ENCODE measurements around the gene EP300. TPM values are rescaled to one million over a fixed set of nuclear protein-coding genes. Genes with fewer than 3 reads are reported as not detected.
"Not testable (repeated sequence)": the region's sequence is repeated elsewhere in the genome, so short reads cannot be mapped to it uniquely, and the experiment has no call there.

The EP300 gene
- total and polyA plus RNA-seq, 12 donors: 7.0 to 161 (median 51.8) TPM

DNA sequence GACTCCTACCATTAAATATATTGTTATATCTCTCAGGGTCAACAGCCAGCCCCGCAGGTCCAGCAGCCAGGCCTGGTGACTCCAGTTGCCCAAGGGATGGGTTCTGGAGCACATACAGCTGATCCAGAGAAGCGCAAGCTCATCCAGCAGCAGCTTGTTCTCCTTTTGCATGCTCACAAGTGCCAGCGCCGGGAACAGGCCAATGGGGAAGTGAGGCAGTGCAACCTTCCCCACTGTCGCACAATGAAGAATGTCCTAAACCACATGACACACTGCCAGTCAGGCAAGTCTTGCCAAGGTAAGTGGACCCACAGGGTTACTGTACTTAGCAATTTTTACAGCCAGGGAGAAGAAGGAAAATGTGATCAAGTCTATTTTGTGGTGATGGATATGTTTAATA lies 35.1 kb downstream of the EP300 start:
- no peak overlapping the region for H3K27ac ChIP-seq
- H3K27me3 ChIP-seq: no peaks in the 10 kb centered on the region
- TF ChIP-seq POLR2A (IDR thresholded peaks at IDR 0.05): no peak
- TF ChIP-seq, protein P1, sequence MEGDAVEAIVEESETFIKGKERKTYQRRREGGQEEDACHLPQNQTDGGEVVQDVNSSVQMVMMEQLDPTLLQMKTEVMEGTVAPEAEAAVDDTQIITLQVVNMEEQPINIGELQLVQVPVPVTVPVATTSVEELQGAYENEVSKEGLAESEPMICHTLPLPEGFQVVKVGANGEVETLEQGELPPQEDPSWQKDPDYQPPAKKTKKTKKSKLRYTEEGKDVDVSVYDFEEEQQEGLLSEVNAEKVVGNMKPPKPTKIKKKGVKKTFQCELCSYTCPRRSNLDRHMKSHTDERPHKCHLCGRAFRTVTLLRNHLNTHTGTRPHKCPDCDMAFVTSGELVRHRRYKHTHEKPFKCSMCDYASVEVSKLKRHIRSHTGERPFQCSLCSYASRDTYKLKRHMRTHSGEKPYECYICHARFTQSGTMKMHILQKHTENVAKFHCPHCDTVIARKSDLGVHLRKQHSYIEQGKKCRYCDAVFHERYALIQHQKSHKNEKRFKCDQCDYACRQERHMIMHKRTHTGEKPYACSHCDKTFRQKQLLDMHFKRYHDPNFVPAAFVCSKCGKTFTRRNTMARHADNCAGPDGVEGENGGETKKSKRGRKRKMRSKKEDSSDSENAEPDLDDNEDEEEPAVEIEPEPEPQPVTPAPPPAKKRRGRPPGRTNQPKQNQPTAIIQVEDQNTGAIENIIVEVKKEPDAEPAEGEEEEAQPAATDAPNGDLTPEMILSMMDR (IDR thresholded peaks at IDR 0.05): no peak
- intact Hi-C loops (cut with DNase I): no loop called here
- peaks cover 4 to 68% of the 10 kb centered on the region in 2 donors for H3K36me3 ChIP-seq (replicated peaks in 1 of 2)
- no peak overlapping the region for H3K4me3 ChIP-seq
- H3K9me3 ChIP-seq (replicated peaks in 1 of 3): no peaks in the 10 kb centered on the region
- peak in 4 of 7 donors; percentile 20 to 41 (median 33) for DNase-seq
- 81 to 89% (median 83%) methylated on average over 5 of the region's 5 CpGs for WGBS, 4 donors
- H3K4me1 ChIP-seq (replicated peaks in 1 of 2): no peaks in the 10 kb centered on the region

DNA sequence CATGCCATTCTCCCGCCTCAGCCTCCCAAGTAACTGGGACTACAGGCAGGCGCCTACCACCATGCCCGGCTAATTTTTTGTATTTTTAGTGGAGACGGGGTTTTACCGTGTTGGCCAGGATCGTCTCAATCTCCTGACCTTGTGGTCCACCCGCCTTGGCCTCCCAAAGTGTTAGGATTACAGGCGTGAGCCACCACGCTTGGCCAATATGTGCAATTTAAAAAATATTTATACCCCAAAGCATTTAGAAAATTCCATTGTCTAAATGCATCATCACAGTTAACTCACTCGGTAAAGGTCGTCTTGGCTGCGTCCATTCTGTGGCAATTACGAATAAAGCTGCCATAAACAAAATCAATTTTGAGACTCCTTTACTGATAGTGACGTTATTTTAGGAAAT lies 36.2 kb downstream of the EP300 start:
- H3K4me1 ChIP-seq (replicated peaks in 1 of 2): no peaks in the 10 kb centered on the region
- no peaks in the 10 kb centered on the region for H3K27me3 ChIP-seq
- peaks cover 4 to 78% of the 10 kb centered on the region in 2 donors for H3K36me3 ChIP-seq (replicated peaks in 1 of 2)
- H3K27ac ChIP-seq: no peak overlapping the region
- no peak for DNase-seq
- TF ChIP-seq POLR2A (IDR thresholded peaks at IDR 0.05): no peak
- TF ChIP-seq, protein P1 (IDR thresholded peaks at IDR 0.05): no peak
- no peaks in the 10 kb centered on the region for H3K9me3 ChIP-seq (replicated peaks in 1 of 3)
- H3K4me3 ChIP-seq: no peak overlapping the region
- intact Hi-C loops (cut with DNase I): no loop called here
- WGBS, 4 donors: 92 to 95% (median 94%) methylated on average over 14 of the region's 14 CpGs

DNA sequence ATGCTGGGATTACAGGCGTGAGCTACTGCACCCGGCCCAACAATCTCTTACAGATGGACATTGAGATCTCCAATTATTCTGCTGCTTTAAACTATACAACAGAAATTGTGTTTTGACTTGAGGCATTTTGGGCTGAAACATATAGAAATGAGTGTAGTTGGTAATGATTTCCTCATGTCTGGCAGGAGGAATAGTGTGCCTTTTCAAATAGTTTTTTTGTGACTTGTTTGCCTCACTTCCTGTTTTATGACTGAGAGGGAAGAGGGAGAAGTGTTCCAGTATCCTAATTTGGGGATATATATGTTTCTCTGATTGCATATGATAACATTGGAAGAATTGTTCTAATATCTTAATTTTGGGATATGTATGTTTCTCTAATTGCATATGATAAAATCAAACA lies 40.2 kb downstream of the EP300 start:
- DNase-seq: no peak
- TF ChIP-seq, protein P1 (IDR thresholded peaks at IDR 0.05): no peak
- no peak for TF ChIP-seq POLR2A (IDR thresholded peaks at IDR 0.05)
- H3K4me3 ChIP-seq: no peak overlapping the region
- H3K9me3 ChIP-seq (replicated peaks in 1 of 3): no peaks in the 10 kb centered on the region
- H3K36me3 ChIP-seq (replicated peaks in 1 of 2): peaks cover 4 to 94% of the 10 kb centered on the region in 2 donors
- no peaks in the 10 kb centered on the region for H3K27me3 ChIP-seq
- intact Hi-C loops (cut with DNase I): no loop called here
- no peak overlapping the region for H3K27ac ChIP-seq
- H3K4me1 ChIP-seq (replicated peaks in 1 of 2): no peaks in the 10 kb centered on the region
- 89 to 100% (median 93%) methylated on average over 2 of the region's 2 CpGs for WGBS, 4 donors

DNA sequence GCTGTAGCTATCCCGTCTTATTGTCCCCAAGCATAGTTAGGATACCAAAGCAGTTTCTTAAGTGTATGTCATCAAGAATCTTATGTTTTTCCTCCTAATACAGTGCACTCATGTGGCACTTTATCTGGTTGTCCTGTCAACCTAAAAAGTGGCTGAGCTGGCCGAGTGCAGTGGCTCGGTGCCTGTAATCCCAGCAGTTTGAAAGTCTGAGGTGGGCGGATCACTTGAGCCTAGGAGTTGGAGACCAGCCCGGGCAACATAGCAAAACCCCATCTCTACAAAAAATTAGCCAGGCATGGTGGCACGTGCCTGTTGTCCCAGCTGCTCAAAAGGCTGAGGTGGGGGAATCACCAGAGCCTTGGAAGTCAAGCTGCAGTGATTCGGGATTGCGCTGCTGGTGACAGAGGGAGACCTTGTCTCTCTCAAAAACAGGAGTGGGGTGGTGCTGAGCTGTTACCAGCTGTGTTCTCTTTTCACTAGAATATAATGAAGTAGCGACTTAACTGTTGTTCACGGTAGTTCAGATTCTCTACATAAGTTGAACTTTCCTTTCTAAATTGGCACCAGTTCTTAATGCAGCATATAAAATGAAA lies 48.1 kb downstream of the EP300 start:
- peaks cover 0 to 99% of the 10 kb centered on the region in 2 donors for H3K36me3 ChIP-seq (replicated peaks in 1 of 2)
- TF ChIP-seq, protein P1 (IDR thresholded peaks at IDR 0.05): no peak
- TF ChIP-seq POLR2A (IDR thresholded peaks at IDR 0.05): no peak
- 48 to 81% (median 67%) methylated on average over 9 to 10 of the region's 10 CpGs for WGBS, 4 donors

DNA sequence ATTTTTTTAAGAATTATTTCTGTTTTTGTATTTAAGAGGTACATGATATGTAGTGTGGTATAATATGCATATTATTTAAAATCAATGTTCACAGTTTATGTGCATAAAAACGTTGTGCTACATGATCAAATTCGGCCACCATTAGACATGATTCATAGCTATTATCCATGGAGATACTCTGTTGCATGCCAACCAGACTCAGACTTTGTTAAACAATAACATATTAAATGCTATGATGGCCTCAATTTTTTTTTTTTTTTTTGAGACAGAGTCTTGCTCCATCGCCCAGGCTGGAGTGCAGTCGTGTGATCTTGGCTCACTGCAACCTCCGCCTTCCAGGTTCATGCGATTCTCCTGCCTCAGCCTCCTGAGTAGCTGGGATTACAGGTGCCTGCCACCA lies 53.5 kb downstream of the EP300 start:
- H3K4me1 ChIP-seq (replicated peaks in 1 of 2); H3K27me3 ChIP-seq; H3K27ac ChIP-seq; H3K4me3 ChIP-seq; H3K9me3 ChIP-seq (replicated peaks in 1 of 3); DNase-seq: not testable (repeated sequence)
- 89 to 96% (median 92%) methylated on average over 6 of the region's 6 CpGs for WGBS, 4 donors
- intact Hi-C loops (cut with DNase I): loop anchor here in 1 of 2 donors (10.0 kb wide), 1 partner anchor 59 kb away; the partner anchor contains the start of gene L3MBTL2
- peaks cover 0 to 99% of the 10 kb centered on the region in 2 donors for H3K36me3 ChIP-seq (replicated peaks in 1 of 2)

More for the DNA sequence above, 48.1 kb downstream of the EP300 start:
- Histone ChIP-seq H3K9me3 (replicated peaks in 1 of 3) (no peaks in the 10 kb centered on the region), H3K4me1 (replicated peaks in 1 of 2) (no peaks in the 10 kb centered on the region), H3K27me3 (no peaks in the 10 kb centered on the region), H3K4me3 (no peak overlapping the region), H3K27ac (no peak overlapping the region)
- intact Hi-C loops (cut with DNase I): loop anchor here in 1 of 2 donors (10.0 kb wide), 1 partner anchor 64 kb away; the partner anchor contains the start of gene L3MBTL2
- DNase-seq: peak in 5 of 7 donors; percentile 20 to 57 (median 37)
